HTERT RPE-1 (cell line): ENCODE data around the gene ZNF780B.
"Not testable (repeated sequence)": the region's sequence is repeated elsewhere in the genome, so short reads cannot be mapped to it uniquely, and the experiment has no call there.

Experiments
- in situ Hi-C: fragments of 300-500 bp; cut with MboI; formaldehyde crosslinking; loops from 4 replicates; pipeline ENCODE4 v1.14.3; 2020; ENCODE audit warnings: low sequenced_read_pairs

The ZNF780B gene

GRCh38 chr19:40041718-40042117 lies 14.3 kb downstream of the ZNF780B start:
- in situ Hi-C loops, result not testable (repeated sequence)

DNA sequence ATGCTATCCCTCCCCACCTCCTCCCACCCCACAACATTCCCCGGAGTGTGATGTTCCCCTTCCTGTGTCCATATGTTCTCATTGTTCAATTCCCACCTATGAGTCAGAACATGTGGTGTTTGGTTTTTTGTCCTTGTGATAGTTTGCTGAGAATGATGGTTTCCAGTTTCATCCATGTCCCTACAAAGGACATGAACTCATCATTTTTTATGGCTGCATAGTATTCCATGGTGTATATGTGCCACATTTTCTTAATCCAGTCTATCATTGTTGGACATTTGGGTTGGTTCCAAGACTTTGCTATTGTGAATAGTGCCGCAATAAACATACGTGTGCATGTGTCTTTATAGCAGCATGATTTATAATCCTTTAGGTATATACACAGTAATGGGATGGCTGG lies 18.0 kb downstream of the ZNF780B start:
- in situ Hi-C loops, result not testable (repeated sequence)

DNA sequence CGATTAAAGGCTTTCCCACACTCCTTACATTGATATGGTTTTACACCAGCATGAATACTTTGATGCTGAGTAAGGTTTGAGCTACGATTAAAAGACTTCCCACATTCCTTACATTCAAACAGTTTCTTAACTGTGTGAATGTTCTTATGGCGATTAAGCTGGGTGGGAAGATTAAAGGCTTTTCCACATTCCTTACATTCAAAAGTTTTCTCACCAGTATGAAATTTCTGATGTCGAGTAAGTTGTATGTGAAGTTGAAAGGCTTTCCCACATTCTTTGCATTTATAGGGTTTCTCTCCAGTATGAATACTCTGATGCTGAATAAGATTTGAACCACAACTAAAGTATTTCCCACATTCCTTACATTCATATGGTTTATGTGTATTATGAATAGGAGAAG lies 20.0 kb downstream of the ZNF780B start:
- in situ Hi-C loops, result no loop called here

DNA sequence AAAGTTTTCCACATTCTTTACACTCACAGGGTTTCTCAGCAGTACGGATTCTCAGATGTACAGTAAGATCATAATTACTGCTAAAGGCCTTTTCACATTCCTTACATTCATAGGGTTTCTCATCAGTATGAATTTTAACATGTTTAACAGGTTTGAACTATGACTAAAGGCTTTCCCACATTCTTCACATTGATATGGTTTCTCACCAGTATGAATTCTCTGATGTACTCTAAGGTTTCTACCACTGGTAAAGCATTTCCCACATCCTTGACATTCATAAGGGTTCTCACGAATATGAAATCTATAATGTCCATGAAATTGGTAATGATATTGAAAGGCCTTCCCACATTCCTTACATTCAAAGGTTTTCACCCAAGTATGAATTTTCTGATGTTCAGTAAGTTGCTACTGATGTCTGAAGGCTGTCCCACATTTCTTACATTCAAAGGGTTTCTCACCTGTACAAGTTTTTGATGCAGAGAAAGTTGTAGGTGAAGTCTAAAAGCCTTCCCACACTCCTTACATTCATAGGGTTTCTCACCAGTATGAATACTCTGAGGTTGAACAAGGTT lies 22.0 kb downstream of the ZNF780B start:
- in situ Hi-C loops, result no loop called here

- in situ Hi-C loops, result no loop called here
Observed at GRCh38 chr19:40026597-40026970, 29.4 kb downstream of the ZNF780B start.

DNA sequence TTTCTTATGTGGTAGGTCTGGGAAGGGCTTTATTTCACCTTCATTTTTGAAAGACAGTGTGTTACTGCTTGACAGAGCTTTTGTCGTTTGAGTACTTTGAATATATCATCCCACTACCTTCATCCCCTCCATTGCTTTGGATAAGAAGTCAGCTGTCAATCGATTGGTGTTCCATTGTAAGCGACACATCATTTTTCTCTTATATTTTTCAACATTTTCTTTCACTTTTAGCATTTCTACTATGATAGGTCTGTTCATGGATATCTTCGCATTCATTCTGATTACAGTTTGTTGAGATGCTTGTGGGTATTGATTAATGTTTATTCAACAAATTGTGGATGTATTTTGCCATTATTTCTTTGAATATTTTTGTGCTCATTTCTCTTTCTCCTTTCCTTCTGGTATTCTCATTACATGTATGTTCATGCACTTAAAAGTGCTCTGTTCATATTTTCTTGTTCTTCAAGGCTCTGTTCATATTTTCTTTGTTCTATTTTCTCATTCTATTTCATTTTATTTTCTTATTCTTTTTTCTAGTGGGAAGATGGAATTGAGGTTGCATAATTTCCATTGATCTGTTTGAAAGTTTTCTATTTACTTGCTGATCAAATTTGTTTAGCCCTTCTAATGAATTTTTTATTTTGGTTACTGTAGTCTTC lies 30.0 kb downstream of the ZNF780B start:
- in situ Hi-C loops, result no loop called here

DNA sequence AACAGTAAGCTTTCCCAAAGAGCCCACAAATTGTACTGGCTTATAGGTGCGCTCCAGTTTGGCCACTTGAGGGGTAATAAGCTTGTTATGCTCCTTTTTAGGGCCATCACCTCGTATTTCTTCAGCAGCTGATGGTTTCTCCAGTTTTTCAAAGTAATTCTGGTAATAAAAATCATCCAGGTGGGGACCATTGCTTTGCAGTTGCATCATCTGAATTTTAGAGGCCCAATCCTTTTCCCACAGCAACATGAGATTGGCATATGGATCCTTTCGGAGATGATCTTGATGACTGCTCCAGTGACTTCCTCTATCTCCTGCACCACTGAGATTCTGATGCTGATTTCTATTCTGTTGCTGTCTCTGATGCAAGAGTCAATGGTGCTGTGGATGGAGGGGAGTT lies 32.1 kb downstream of the ZNF780B start:
- in situ Hi-C loops, result no loop called here

DNA sequence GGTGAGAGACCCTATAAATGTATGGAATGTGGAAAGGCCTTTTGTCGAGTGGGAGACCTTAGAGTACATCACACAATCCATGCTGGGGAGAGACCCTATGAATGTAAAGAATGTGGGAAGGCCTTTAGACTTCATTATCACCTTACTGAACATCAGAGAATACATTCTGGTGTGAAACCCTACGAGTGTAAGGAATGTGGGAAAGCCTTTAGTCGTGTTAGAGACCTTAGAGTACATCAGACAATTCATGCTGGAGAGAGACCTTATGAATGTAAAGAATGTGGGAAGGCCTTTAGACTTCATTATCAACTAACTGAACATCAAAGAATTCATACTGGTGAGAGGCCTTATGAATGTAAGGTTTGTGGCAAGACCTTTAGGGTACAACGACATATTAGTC lies 42.0 kb downstream of the ZNF780B start:
- in situ Hi-C loops, result no loop called here

DNA sequence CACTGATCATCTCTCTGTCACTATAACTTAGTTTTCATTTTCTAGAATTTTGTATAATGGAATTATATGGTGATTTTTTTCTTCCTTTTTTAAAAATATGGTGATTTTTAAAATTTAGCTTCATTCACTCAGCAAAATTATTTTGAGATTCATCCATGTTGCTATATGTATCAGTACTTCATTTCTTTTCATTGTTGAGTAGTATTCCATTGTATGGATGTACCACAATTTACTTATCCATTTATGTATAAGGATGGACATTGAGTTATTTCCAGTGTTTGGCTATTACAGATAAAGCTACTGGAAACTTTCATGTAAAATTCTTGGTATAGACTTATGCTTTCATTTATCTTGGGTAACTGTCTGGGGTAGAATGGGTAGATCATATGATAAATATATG lies 46.4 kb downstream of the ZNF780B start:
- in situ Hi-C loops, result no loop called here

DNA sequence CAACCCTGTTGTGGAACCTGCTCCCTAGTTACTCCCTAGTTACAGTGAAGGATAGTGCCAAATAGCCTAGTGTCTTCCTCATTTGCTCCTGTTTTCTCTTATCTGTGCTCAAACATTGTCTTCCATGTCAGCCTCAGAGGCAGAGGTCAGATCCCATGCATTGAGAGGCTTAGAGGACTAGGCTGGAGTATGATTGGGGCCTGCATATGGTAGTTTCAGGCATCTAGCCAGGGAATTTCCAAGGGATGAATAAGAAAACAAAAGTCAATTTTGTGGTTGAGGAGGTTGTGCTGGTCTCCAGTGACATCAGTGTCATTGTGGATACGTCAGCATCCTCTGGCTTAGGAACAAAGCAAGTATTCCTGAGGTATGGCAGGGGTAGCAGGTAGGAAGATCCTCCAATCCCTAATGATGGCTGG lies 49.7 kb downstream of the ZNF780B start:
- in situ Hi-C loops, result no loop called here

DNA sequence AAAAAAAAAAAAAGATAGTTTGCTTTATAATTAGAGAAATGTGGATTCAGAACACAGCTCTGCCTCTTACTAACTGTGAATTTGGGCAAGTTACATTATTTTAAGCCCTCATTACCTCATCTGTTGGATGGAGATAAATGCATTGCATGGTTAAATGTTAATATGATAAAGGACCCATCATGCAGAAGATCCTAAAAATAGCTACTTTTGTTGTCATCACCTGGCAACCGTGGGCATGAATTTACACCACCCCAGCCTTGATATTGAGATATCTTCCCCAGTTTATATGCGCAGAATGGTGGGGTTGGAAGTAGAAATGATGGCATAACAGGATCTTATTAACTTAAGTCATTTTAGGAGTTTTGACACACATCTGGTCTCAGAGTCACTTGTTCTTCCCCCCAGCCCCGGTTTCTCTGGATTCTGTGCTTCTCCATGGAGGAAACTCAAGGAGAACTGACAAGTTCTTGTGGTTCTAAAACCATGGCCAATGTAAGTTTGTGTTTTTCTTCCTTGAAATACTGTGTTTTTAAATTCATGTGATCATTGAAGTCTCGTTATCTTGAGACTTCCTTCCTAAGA lies 50.2 kb downstream of the ZNF780B start:
- in situ Hi-C loops, result no loop called here

- in situ Hi-C loops, result no loop called here
Observed at GRCh38 chr19:39998501-39998900, 57.5 kb downstream of the ZNF780B start.

DNA sequence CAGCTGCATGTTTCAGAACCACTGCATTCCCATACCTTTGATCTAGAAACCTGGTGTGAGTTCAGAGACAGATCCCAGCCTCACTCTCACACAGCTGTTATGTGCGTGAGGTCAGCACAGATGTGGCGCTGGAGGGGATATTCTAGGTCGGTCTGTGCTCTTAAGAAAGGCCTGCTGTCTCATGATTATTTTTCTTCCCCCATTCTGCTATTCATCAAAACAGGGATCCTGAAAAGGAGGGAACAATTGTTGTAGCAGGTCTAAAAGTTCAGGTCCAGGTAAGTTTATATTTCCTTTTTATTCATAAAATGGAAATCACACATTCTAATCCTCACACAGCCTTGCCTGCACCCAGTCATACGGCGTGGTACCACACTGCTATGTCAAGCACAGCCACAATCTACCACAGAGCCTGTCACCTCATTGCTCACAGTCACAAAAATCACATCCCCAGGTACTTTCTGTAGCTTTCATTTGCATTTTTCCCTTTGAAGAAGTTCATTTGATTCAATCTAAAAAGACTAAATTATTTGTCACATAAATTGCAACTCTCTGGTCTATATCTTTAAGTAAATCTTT lies 58.3 kb downstream of the ZNF780B start:
- in situ Hi-C loops, result no loop called here

DNA sequence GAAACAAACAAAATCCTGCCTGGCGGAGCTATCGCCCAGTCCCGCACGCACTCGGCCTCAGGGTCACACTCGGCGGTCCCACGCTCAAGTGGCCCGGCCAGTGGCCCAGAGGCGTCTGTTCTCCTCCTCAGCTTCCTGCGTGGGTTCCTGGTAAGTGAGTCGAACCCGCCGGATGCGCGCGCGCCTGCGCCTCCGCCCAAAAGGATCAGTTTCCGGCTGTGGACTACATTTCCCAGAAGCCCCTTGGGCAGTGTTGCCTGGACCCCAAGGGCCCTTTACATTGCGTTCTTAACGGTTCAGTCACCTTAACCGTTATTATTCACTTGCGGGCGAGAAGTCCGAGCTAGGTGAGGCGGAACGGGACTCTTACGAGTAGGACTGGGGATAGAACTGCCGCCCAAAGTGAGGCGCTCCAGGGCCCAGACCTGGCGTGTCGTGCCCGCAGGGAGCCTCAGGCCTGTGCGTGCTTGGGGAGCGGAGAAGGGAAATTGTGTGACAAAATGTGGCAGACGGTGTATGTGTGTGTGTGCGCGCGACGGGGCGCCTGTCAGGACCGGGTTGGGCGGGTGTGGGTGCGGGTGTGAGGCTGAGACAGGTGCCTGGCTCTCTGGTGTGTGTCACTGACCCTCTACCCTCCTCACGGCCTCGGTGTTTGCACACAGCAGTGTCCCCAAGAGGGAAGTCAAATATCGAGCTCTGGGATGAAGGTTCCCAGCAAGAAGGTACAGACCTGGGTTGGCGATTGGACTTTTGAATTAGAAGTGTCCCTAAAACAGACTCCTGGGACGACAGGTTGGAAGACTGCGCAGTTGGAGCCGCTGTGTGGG lies 59.0 kb downstream of the ZNF780B start, which contains the start of gene ZNF546:
Gene ZNF546 (plus strand): TSS at position 250 of the 827 bp plus-strand sequence. CDS start 1,267 bp downstream, outside the sequence.
- in situ Hi-C loops, result no loop called here

- in situ Hi-C loops, result no loop called here
Observed at GRCh38 chr19:39996218-39996810, 59.7 kb downstream of the ZNF780B start.

DNA sequence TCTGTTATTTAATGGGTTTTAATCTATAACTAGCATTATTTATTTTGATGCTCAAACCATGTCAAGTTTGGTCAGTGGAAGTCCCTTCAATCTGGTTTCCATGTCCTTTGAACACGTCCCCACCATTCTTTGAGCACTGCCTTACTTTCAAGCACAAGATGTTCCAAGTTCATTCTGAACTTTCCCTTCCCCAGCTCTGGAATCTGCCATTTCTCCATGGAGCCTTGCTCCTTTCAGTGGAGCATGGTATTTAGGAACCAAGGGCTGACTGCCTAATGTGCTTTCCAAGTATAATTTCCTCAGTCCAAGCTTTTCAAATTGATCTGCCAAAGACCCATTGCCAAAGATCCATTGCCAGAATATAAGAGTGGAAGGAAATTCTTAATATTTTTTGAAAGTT lies 60.2 kb downstream of the ZNF780B start:
- in situ Hi-C loops, result no loop called here

- in situ Hi-C loops, result no loop called here
Observed at GRCh38 chr19:39994361-39994760, 61.7 kb downstream of the ZNF780B start.

GRCh38 chr19:39993605-39994004 lies 62.4 kb downstream of the ZNF780B start:
- in situ Hi-C loops, result no loop called here

- in situ Hi-C loops, result no loop called here
Observed at GRCh38 chr19:39987596-39987995, 68.4 kb downstream of the ZNF780B start.

- in situ Hi-C loops, result no loop called here
Observed at GRCh38 chr19:39987167-39987566, 68.9 kb downstream of the ZNF780B start.

DNA sequence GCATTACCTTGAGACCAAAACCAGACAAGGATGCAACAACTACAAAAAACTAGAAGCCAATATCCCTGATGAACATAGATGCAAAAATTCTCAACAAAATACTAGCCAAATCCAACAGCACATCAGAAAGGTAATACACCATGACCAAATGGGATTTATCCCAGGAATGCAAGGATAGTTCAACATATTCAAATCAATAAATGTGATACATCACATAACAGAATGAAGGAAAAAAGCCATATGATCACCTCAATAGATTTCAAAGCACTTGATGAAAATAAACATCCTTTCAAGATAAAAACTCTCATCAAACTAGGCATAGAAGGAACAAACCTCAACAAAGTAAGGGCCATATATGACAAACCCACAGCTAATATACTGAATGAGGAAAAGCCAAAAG lies 69.4 kb downstream of the ZNF780B start:
- in situ Hi-C loops, result no loop called here
